GM10266 (cell line): ENCODE results near the gene PLOD3.

Experiments used
- DNase-seq: peaks from one replicate; pipeline ENCODE4 v3.0.0; 2012; ENCODE audit errors: extremely low spot score
- CTCF ChIP-seq: IDR thresholded peaks from 2 replicates; pipeline ENCODE4 v1.5.1; 2012; ENCODE audit warnings: mild to moderate bottlenecking, low read depth; ENCODE audit not compliant: control insufficient read depth, insufficient read depth; ENCODE audit errors: missing control alignments

The PLOD3 gene

GRCh38 chr7:101250324-101250723, 32.9 kb upstream of the PLOD3 start:
- DNase-seq, result no peak
- no peak for TF ChIP-seq CTCF

- no peak for DNase-seq
- TF ChIP-seq CTCF, result no peak
Observed at GRCh38 chr7:101248276-101248675, 30.9 kb upstream of the PLOD3 start.

- no peak for DNase-seq
- no peak for TF ChIP-seq CTCF
Observed at GRCh38 chr7:101245147-101245668, 27.8 kb upstream of the PLOD3 start.

- peak; percentile 94 for TF ChIP-seq CTCF
- DNase-seq, result peak; percentile 87
Observed at GRCh38 chr7:101244375-101245146, 27.2 kb upstream of the PLOD3 start, which contains the start of gene FIS1. FIS1 (minus strand) TSS chr7:101245081; CDS start chr7:101245004, 77 bp downstream.

GRCh38 chr7:101243646-101244374, 26.4 kb upstream of the PLOD3 start:
- peak; percentile 4 for DNase-seq
- no peak for TF ChIP-seq CTCF

- DNase-seq, result no peak
- no peak for TF ChIP-seq CTCF
Observed at GRCh38 chr7:101241443-101242349, 24.3 kb upstream of the PLOD3 start.
